ENCODE data around the gene CNTNAP2.
"Not testable (repeated sequence)": the region's sequence is repeated elsewhere in the genome, so short reads cannot be mapped to it uniquely, and the experiment has no call there.

CNTNAP2 gene

DNA sequence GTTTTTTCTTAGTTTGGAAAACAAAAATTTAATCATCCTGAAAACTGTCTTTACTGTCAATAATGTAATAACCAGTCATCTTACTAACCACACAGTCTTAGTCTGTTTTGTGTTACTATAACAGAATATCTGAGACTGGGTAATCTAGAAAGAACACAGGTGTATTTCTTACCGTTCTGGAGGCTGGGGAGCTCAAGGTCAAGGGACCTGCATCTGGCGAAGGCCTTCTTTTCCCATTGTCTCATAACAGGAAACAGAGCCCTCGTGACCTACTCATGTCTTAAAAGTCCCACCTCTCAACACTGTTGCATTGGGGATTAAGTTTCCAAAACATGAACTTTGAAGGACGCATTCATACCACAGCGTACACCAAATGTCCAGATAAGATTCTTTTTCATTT is 932.3 kb downstream of the CNTNAP2 start:
- DNase-seq, result no peak

DNA sequence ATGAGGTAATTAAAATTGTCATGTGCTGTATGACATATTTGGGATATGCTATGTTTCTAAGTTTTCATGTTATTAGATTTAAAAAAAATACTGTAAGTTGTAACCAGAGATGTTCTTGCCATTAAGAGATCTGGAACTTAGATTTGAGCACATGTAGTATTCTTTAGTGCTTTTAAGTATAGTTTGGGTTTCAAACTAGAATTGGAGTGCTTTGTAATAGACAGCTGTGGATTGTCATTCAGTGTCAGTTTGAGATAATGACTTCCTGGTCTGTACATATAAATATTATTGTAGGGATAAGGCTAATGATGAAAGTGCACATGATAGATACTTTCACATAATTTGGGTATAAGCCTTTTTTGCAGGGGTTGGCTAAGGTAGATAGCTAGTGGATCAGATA is 936.2 kb downstream of the CNTNAP2 start:
- no peak for DNase-seq

DNA sequence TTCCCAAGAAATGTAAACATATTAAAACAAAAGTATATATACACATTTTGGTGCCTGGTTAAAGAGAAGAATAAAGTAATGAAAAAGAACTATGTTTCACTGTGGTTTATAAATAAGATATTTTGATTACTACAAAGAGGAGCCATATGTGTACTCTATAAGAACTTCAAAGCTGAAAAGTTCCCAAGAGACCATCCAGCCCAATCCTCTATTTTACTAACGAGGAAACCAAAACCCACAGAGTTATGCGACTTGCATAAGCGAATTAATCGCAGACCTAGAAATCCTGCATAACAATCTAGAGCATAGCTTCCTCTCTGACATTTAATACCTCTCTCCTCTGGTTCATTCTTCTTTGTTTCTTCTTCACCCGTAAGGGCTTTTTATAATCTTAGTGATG is 937.1 kb downstream of the CNTNAP2 start:
- no peak for DNase-seq

DNA sequence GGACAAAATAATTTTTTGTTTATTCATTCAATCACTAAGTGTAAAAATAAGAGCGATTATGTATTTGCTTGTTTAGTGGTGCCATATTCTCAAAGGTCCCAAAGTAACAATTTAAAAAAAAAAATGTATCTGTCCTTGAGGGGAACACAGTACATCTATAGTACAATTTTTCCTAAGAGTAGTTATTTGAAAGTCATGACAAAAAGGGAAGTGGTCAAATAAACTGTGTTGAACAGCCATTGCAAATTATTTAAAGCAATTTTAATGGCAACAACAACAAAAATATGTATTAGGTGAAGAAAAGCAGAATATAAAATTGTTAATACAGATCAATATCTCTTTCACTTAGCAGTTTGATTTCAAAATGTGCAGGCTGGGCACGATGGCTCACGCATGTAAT is 943.5 kb downstream of the CNTNAP2 start:
- no peak for DNase-seq

DNA sequence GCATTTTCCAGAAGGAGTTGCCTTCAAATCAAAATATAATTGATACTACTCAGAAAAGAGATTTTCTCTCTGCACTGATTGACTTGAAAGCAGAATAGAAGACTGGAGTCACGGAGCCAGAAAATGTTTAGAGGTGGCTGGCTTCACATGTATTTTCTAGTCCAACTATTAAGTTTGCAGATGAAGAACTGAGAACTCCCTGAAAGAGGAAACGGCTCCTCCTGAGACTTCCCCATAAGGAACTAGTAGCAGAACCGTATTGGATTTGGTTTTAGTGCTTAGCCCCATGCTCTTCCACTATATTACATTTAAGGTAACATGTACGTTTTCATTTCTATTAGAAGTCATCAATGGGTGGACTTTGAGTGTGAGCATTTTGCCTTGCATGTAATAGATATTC is 946.3 kb downstream of the CNTNAP2 start:
- DNase-seq, result no peak

DNA sequence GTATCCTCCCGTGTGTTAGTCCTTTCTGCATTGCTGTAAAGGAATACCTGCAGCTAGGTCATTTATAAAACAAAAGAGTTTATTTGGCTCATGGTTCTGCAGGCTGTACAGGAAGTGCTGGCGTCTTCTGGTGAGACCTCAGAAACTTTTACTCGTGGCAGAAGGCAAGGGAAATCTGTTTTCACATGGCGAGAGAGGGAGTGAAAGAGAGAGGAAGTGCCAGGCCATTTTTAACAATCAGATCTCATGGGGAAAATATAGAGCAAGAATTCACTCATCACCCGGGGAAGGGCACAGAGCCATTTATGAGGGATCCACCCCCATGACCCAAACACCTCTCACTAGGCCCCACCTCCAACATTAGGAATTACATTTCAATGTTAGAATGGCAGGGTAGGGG is 952.2 kb downstream of the CNTNAP2 start:
- no peak for DNase-seq

DNA sequence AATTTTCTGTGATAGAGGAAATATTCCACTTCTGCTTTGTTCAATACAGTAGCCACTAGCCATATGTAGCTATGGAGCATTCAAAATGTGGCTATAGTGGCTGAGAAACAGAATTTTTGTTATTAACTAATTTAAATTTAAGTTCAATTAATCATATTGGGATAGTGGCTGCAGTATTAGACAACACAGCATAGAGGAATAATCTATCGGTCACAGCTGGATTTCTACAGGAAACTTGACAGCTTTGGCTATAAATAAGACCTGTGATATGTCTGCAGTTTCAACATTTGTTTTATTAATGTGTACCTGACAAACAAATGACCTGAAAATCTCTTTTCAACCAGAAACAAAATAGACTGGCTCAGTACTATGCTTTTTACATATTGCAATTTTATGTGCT is 953.2 kb downstream of the CNTNAP2 start:
- no peak for DNase-seq

DNA sequence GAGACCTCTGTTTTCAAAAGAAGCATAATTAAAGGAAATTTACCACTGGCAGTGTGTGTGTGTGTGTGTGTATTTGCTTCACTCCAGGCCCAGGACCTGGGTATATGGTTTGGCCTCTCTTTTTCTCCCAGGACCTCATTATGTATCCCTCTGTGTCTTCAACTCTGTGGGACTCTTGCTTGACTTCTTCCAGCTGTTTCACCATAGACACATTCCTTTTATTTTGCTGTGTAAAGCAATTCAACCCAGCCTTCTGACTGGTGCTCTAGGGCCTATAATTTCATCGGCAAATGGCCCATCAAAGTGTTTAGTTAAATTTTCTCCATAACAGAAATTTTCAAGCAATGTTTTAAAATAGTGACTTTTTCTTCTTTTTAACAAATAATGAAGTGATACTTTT is 954.3 kb downstream of the CNTNAP2 start:
- DNase-seq, result no peak

DNA sequence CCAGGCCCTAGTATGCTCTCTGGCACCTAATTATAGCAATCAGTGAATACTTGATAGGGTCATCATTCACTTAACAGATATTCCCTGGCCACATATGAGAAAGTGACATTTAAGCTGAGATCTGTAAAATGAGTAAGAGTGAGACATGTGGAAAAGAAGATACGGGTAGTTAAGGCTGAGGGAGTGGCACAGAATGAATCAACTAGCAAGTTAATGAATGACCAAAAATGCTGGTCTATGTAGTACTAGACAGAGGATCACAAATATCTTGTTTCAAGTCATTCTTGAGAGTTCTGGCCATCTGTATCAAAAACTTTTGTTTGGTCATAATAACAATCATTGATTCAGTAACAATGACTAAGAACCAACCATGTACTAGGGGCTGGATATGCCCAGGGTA is 954.9 kb downstream of the CNTNAP2 start:
- DNase-seq, result no peak

DNA sequence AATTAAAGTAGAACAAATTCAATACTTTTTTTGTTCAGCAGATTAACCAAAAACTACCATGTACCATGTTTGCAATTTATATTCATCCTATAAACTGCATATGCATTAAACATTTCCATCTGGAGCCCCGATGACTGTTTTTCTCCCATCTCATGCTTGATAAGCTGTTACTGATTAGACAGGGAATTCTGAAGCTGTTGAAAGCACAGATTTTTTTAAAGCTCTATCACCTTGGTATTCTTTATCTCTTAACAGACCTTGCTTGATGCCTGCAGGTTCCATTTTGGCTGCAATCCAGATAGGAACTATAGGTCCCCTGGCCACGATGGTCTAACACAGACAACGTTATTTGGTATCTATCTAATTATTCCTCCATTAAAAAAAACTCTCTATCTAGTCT is 961.7 kb downstream of the CNTNAP2 start:
- DNase-seq, result no peak

DNA sequence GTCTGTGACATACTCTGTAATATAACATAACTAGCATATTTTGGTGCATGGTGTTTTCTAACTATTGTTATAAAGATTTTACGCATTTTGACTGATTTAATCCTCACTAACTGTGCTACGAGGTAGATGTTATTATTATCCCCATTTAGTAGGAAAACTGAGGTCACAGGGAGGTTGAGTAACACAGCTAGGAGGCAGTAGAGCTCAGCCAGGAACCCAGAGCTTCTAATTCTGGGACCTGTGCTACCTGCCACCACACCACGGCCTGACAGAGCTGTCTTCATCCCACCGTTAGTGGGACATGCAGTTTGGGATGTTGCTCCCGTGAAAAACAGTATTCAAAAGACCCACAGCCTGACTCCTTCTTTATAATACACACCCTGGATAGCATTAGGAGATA is 962.5 kb downstream of the CNTNAP2 start:
- DNase-seq, result no peak

DNA sequence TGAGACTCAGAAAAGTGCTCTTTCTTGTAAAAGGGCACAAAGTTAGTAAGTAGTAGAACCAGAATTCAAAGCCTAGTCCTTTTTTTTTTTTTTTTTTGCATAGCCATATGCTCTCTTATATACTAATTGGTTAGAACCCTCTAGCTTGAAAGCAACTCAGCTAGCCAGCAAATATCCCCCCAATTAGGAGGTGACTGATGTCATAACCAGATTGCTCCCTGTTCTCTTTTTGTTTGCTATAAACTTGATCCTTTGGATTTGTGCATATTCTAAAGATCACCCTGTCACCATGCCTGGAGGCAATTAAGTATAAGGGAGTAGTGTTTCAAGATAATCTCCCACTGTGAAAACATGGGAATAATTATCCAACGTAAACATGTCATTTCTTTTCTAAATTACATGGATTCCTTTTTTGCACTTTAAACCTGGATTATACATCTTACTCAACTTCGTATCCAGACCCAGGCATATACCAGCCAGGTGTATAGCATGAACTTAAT is 963.4 kb downstream of the CNTNAP2 start:
- DNase-seq, result no peak

DNA sequence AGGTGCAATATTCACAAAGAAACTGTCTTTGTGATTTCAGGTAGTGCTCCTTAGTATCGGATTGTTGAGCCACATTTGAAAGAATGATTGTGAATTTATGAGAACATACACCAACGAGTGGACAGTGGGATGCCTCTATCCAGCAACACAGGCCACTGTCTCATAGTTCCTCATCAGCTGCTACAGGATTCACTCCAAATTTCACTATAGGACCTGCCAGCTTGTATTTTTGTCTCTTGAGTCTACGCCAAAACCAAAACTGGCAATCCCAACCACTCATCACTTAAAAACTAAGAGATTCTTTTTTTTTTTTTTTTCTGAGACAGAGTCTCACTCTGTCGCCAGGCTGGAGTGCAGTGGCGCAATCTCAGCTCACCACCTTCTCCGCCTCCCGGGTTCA is 964.5 kb downstream of the CNTNAP2 start:
- no peak for DNase-seq

DNA sequence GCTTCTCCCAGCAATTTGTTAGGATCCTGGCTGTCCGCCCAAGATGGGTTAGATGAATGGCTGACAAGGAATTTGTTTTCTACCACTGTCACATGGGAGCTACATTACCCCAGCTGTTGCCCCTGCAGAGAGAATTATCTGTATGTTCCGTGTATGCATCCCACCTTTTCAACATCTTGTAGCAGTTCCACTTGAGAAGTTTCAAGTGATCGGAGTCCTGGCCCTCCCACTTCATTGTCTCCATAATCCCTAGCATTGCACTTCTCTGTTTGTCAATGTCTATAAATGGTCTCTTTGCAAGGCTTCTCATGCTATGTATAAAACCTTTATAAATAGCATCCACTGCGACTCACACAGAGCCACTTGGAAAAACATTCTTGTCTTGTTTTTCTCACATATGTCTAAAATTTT is 972.5 kb downstream of the CNTNAP2 start:
- DNase-seq, result no peak

DNA sequence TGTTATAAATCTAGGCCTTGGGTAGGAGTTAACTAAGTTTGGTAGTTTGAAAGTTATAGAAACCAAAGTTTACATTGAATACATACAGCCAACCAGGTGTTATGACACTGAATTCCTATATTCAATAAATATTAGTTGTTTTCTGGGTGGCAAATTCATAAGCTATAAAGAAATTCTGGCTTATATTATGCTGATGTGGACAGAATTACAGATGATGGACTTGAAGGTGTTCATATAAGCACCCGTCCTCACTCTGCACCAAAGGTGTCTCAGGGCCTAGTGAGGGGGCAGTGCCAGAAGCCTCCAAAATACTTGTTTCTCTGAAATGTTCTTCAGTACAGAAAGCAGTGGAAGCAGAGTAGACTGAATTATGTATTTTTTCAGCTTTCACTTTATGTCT is 973.0 kb downstream of the CNTNAP2 start:
- DNase-seq, result no peak

DNA sequence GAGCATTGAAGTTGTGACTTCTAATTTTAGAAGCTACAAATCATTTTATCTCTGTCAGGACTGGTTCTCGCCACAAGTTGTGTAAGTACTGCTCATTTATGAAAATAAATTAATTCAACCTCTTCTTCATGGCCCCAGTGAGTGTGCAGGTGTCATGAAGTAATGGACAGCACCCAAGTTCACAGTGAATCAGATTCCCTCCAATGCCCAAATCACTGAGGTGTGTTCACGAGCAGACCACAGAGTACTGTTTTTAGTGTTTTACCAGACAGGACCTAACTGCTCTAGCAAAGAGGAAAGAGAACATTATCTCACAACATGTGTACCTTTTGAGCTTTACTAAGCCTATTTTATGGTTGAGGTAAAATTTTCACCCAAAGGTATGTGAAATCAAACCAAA is 980.0 kb downstream of the CNTNAP2 start:
- DNase-seq, result no peak

DNA sequence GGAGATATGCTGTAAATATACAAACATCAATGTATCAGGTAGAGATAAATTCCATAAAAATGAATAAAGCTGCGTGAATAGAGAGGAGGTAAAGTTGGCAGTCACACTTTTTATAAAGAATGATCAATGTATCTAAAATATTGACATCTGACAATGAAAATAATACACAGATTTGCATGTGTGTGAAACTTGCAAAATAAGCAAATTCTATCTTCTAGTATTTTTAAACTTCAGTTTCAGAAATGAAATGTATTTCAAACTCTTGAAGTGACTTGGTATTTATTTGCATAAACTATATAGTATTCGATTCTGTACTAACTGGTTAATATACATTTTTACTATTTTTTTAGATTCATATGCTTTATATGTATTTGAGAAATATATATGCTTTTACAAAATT is 986.6 kb downstream of the CNTNAP2 start:
- no peak for DNase-seq

DNA sequence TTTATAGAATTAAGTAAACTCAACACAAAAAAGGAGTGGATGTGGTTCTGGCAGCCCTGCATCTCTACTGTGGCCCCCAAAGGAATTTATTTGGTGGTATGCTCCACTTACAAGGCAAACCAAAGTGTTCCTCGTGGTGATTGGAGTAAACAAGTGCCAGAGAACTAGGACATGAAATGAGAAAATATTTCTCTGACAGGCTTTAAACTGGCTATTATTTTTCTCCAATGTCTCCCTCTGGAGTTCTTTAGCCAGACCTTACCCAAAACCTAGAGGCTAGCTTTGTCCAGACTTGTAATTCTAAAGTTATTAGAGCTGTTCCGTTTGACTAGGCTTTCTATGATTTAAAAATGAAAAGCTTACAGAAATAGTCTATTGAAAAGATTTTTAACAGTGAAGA is 990.1 kb downstream of the CNTNAP2 start:
- DNase-seq, result no peak

DNA sequence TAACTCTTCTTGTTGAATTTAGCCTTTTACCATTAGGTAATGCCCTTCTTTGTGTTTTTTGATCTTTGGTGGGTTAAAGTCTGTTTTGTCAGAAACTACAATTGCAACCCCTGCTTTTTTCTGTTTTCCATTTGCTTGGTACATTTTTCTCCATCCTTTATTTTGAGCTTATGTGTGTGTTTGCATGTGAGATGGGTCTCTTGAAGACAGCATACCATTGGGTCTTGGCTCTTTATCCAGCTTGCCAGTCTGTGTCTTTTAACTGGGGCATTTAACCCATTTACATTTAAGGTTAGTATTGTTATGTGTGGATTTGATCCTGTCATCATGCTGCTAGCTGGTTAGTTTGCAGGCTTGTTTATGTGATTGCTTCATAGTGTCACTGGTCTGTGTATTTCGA is 997.9 kb downstream of the CNTNAP2 start:
- DNase-seq, result not testable (repeated sequence)

DNA sequence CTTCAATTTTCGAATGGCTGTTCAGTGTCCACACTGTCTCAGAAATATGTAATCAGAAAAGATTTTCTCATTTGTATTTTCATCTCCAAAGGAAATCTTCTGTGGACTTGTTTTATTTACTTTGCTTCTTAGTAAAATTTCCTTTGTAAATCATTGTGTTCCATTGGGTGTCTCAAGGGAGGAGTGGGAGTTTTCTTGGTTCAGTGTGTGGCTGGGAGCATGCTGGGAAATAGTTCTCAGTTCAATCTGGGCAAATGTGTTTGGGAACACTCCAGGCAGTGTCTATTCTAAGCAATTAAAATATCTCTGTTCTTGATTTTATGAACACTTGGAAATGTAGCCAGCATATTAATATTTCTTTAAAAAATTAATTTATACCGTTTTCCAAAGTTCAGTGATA is 1019.8 kb downstream of the CNTNAP2 start:
- DNase-seq, result no peak

DNA sequence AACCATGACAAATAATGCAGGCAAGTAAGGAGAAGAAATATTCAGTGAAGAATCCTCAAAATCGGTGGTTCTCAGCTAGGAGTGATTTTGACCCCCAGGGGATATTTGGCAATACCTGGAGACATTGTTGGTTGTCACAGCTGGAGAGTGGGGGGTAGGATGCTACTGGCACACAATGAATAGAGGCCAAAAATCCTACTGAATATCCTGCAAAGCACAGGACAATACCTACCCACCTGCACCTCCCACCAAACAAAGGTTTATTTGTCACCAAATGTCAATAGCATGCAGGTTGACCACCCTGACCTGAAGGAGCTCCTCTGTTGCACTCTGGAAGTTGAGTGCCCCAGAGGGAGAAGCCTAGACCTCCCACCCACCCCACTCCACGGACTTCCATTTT is 1028.6 kb downstream of the CNTNAP2 start:
- no peak for DNase-seq

DNA sequence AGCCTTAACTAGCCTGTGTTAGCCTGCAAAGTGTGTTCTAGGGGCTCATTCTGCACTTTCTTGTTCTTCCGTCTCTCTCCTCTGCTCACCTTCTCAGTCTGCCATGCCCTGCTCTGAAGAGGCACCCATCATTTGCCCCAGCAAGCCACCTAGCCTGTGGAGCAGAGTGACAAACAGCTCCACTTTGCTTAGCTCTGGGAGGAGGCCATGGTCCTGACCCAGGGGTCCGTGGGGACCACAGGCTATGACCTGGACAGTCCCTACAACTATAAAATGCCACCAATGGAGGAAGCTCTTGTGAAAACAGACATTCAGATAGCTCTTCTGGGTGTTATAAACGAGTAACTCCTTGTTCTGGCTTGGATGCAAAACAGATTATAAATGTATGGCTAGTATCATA is 1029.6 kb downstream of the CNTNAP2 start:
- DNase-seq, result no peak

DNA sequence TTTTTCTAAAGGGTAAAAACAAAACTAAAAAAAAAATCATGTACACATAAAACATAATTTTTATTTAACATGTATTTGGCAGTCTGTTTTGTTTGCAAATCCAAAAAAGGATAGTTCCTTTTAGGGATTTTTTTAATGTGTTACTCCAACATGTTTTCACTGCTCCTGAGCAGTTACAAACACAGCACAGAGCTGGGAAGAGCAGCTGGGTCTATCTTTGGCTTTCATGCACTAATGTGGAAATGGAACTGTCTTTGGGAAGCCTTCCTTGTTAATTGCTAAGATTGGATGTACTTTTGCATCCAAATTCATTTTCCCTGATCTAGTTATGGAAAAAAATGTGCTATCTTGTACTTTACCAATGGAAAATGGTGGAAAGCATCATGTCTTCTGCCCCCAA is 1035.1 kb downstream of the CNTNAP2 start:
- no peak for DNase-seq

DNA sequence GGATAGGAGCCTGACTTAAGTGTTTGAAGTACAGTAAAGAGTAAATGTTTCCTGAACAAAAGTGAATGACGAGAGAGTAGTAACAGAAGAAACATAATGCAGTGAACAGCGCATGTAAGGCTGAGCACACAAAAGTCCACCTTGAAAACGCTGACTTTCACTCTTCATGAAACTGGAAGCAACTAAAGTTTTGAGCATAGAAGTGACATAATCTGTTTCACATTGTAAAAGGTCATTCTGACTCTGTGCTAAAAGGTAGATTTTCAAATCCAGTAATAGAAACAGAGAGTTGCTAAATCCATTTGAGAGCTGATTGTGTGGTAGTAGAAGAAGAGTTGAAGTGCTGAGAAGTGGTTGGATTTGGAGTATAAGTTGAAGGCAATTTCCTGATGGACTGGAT is 1037.0 kb downstream of the CNTNAP2 start:
- no peak for DNase-seq

DNA sequence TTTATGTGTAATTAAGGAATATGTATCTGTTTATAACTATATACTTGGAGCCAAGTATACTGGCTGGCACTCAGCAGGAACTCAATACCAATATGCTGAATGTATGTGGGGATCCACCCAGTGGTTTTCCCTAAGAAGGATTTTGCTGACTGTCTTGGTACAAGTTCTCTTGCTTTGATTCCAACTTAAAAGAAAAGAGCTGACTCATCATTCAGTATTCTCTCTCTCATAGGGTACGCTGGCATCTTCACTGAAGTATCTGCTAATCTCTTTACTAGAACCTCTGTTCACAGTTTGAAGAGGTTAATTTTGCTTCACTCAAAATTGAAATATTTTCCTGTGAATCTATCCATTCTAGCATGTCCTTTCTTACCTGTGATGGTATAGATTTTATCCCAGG is 1044.8 kb downstream of the CNTNAP2 start:
- no peak for DNase-seq

DNA sequence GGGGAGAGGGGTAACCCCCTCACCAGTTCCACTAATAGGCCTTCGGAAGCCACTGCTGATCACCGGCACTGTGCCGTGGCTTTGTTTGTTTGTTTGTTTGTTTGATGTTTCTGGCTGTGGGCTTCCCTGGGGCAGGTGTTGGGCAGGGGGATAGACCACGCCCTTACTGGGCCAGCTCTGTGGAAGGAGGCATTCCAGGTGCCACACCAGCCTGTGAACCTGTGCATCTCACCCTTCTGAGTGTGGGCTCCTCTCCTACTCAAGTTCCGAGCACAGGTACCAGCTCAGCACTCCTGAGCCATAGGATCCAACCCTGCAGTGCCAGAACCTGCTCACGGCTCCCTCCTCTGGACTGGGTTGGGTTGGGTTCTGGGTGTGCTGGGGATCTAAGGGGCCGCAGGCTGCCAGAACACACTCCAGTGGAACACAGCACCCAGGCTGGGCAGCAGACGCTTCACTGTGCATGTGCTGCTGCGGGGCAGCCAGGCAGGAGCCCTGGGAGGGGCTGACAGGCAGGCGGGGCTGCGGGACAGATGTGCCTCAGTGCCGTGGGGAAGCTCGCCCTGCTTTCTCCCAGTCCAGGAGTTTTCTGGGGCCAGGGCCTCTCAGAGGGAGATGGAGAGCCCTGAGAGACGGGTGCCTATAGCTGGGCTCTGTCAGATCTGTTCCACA is 1053.9 kb downstream of the CNTNAP2 start:
- DNase-seq, result no peak

Data from hematopoietic multipotent progenitor cell treated with erythropoietin and hydrocortisone succinate and interleukin-3 and kit ligand, for 8 days (in vitro differentiated cells).